ENCODE results near the gene CEP126.
A peak's percentile ranks its signal among the peaks of the same experiment; 100 is the strongest.

Gene CEP126

DNA sequence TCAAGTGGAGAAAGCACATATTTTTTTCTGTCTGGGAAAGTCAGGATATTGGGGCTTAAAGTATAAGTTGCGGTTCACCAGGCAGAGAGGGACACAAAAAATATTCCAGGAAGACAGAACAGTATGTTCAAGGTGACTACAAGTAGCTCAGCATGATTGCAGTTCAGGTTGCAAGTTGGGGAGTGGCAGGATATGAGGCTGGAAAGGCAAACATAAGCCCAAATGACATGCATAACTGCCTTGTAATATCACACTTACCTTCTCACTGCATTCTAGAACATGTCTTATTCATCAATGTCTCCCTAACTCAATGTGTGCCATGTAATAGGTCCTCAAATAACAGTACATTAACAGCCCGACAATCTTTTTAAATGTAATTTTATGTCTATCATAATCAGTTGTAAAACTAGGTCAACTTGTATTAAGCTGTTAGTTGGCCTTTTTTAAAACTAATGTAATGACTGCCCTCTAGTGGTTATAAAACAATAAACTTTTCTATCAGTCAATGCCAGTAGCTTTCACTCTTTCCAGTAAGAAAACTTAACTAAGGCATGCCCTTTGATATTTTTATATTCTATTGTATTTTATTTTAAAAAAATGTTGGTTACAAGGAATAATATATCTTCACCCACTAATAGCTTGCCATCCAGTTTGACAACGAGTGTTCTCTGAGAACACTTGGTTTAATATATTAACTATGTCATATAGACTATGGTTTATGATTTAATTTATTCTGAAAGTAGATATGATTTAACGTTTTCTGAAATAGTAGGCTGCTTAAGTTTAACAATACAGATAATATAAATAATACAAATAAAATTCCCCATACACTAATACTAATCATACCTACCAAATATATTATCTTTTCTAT lies 93.0 kb downstream of the CEP126 start:
- no peak for DNase-seq (ENCODE audit: low read depth in 2 of 2)

DNA sequence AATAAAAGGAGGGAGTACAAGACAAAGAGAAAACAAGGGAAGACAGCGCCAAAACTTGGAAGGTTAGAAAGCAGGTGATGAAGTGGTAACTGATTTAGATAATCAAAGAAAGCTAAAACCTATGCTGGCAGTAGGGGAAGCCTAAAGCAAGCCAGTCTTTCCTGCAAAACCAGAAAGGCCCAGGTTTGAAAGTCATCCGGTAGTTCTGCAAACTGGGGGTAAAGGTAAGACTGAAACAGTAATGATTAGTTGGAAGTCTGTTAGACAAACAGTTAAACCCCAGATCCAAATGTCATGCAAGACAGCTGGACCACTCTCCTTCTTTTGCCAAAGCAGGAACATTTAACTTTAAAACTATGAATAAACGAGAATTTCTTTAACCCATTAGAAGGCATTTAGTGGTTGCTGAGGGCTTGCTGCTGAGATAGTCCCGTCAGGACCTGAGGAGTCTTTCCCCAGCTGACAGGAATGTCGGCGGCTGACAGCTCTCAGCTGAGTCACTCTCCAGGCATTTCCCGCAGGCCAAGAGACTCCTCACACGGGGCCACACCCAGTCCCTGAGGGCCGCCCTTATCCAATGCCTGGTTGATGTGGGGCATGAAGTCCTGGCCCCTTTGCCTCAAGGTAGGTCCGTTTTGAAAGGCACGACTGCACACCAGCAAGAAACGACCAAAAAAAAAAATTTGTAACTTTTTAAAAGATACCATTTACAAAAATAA lies 96.1 kb downstream of the CEP126 start:
- DNase-seq (ENCODE audit: low read depth in 2 of 2) = no peak

DNA sequence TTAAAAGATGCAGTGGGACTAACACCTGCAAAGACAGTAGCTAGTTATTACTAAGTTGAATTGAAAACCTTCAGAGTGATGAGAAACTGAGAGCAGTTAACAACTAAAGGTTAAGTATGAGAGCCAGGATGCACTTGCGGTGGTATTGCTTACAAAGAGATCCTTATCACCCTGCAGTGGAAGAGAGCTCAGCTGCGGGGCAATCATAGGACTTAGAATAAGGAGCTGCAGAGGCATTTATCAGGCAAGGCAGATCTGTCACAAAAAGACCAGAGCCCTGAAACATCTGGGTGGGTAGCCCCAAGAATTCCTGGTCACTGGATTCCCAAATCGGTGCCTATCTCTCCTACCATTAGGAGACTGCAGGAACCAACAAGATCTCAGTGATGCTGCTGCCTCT lies 98.1 kb downstream of the CEP126 start:
- no peak for DNase-seq (ENCODE audit: low read depth in 2 of 2)

DNA sequence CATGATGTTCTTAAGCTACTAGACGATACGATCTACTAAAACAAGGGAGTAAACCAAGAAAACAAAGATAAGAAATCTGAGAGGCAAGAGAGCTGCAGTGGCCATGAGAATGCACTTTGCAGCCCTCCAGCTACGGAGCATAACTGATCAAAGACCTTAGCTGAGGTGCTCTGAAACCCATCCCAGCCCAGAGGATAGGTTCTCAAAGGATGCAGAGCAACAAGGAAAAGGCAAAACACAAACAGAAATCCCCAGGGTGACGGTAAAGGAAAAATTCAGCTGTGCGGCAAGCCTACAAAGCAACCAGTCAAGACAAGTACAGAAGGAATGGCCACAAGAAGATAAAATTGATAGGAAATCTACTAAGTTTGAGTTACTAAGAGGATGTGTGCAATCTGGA lies 99.9 kb downstream of the CEP126 start:
- no peak for DNase-seq (ENCODE audit: low read depth in 2 of 2)

DNA sequence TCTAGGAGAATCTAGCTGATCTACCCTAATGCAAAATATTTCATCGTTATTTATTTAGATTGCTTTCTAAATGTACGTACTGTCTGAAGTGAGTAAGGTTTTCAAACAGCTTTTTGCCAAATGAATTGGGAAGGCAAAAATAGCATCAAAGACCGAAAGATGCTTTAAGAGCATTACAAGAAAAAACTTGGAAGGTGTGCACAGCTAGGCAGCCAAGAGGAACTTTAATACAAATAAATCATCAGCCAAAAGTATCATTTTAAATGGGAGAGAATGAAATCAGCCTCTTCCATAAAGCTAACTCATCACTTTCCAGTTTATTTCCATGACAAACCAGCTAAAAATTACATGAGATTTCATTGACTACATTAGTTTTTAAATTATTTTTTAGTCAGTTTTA lies 102.2 kb downstream of the CEP126 start:
- no peak for DNase-seq (ENCODE audit: low read depth in 2 of 2)

DNA sequence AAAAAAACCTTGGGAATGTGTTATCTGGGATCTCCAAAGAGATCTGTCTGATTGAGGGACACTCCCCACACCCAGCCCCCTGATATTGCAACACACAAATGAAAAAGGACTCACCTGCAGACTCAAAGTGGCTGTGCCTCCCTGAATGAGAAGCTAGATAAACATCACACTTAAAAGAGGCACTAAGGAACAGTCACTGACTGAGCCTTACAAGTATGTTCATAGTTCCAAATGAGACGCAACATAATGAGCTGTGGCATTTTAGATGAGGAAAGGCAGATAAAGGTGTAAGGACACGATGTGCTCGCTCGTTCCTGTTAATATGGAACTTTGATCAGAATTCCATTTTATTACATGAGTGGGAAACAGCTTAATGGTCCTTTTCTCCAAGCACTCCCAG lies 111.4 kb downstream of the CEP126 start:
- no peak for DNase-seq (ENCODE audit: low read depth in 2 of 2)

DNA sequence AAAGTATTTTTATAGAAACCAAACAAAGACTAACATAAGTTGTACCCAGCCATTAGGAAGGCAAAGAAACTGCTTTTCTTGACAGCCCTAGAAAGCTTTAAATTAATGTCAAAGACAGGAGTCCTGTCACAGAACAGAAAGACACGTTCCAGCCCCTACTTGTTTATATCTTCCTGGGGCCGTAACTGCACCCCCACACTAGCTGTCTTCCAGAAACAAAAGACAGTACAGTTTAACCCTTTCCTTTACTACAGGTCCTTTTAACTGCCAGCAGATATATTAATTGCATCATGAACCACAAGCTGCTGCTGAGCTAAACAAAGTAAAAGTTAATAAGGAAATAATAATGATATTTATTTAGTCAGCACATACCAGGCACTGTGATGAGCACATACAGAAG lies 112.1 kb downstream of the CEP126 start:
- DNase-seq (ENCODE audit: low read depth in 2 of 2) = no peak

DNA sequence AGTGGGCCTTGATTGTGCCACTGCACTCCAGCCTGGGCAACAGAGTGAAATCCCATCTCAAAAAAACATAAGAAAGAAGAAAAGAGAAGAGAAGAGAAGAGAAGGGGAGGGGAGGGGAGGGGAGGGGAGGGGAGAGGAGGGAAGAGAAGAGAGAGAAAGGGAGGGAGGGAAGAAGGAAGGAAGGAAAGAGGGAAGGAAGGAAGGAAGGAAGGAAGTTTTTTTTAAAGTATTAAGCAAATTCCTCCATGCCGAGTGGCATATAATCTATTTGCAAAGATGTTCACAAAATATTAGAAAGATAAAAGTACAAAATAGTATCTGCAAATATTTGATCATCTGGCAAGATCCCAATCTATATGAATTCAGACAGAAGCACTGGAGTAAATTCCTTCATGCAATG lies 121.9 kb downstream of the CEP126 start:
- DNase-seq (ENCODE audit: low read depth in 2 of 2) = no peak

DNA sequence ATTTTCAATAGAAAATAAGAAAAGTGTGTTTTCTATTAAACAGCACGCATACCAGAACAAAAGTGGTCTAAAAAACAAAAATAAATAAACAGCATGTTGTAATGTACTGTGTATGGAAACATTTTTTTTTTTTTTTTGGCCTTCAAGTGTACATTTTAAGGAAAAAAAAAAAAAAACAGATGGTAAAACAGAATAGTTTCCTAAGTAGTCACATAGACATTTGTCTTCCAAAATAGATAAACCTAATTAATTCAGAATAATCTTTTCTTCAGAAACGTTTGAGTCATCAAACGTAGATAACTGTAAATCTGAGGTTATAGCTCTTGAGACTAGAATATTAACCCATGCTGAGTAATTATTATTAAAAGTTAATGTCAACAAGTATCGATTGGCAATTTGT lies 132.0 kb downstream of the CEP126 start:
- no peak for DNase-seq (ENCODE audit: low read depth in 2 of 2)

DNA sequence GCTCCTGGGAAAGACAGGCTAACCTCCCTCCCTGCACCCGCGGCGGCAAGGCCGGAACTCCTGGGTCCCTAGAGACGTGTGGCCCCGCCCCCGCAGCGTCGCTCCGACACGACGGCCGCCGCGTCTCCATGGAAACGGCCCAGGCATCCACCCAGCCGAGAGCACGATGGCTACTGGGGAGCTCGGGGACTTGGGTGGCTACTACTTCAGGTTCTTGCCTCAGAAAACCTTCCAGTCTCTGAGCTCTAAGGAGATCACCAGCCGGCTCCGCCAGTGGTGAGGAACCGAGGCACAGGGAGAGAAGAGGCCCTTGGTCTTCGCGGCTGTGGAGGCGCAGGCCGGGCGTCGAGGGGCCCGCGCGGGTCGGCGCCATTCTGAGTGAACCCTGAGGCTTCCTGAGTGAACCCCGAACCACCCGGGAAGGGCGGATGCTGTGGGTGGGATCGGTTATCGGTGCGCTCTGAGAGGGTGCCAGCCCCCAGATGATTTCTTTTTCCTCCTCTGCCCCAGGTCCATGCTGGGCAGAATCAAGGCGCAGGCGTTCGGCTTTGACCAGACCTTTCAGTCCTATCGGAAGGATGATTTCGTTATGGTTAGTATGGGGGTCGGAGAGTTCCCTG lies 132.6 kb downstream of the CEP126 start, which contains the start of gene CFAP300:
Gene CFAP300 (plus strand): TSS at position 133 of the 620 bp plus-strand sequence. CDS start 34 bp downstream, at position 167.
- peak in 1 of 2 donors; percentile 2 for DNase-seq (ENCODE audit: low read depth in 2 of 2)

Data from stimulated activated CD8-positive, alpha-beta memory T cell treated with anti-CD3 and anti-CD28 coated beads, Interleukin-15, amount 100 ng/mL, for 4 hours (primary cell).